ENCODE measurements around the gene ARHGEF4.

ARHGEF4 gene

DNA sequence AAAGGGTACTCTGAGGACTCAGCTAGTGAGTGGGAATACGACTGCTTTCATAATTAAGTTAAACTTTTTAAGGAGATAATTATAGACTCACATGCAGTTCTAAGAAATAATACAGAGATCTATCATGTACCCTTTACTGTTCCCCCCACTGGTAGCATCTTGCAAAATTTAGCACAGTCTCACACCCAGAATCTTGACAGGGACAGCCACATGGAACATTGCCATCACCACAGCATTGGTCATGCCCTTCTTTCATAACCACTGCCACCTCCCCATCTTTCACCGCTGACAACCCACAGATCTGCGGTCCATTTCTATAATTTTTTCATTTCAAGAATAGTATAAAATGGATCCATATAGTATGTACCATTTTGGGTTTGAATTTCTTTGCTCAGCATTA, 37.8 kb downstream of the ARHGEF4 start:
- no peak overlapping the region for H3K4me3 ChIP-seq (ENCODE audit: low read length)
- DNase-seq (ENCODE audit: low read depth) = no peak
- TF ChIP-seq, protein P1, sequence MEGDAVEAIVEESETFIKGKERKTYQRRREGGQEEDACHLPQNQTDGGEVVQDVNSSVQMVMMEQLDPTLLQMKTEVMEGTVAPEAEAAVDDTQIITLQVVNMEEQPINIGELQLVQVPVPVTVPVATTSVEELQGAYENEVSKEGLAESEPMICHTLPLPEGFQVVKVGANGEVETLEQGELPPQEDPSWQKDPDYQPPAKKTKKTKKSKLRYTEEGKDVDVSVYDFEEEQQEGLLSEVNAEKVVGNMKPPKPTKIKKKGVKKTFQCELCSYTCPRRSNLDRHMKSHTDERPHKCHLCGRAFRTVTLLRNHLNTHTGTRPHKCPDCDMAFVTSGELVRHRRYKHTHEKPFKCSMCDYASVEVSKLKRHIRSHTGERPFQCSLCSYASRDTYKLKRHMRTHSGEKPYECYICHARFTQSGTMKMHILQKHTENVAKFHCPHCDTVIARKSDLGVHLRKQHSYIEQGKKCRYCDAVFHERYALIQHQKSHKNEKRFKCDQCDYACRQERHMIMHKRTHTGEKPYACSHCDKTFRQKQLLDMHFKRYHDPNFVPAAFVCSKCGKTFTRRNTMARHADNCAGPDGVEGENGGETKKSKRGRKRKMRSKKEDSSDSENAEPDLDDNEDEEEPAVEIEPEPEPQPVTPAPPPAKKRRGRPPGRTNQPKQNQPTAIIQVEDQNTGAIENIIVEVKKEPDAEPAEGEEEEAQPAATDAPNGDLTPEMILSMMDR (conservative IDR thresholded peaks at IDR 0.05; ENCODE audit: low read depth, low read length) = no peak

DNA sequence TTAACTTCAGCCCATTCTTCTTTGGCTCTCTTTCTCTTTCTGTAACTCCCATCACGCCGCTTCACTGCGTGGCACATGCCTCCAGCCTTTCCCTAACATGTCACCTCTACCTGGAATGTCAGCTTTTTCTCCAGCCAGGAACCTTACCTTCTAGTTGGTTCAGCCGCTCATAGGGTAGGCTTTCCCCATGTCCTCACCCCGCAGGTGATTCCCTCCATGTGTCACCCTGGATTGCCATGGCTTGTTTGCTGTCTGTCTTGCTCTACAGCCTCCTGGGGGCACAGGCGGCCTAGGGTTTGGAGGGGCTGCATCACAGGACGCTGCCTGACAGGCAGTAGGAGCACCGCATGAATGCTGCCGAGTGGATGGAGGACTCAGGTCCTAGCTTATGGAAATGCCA, 39.2 kb downstream of the ARHGEF4 start:
- DNase-seq (ENCODE audit: low read depth) = no peak
- TF ChIP-seq, protein P1 (conservative IDR thresholded peaks at IDR 0.05; ENCODE audit: low read depth, low read length) = no peak
- no peak overlapping the region for H3K4me3 ChIP-seq (ENCODE audit: low read length)

DNA sequence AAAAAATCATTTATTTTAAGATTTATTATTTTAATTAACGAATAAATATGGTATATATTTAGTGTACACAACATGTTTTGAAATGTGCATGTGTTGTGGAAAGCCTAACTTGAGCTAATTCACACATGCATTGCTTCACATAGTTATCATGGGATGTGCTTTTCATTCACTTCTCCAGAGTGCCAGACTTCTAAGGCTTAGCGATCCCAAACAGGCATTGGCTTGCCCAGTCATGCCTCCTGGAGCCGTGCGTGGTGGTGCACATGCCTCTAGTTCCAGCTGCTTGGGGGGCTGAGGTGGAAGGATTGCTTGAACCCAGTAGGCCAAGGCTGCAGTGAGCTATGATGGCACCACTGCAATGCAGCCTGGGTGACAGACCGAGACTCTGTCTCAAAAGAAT, 40.5 kb downstream of the ARHGEF4 start:
- H3K4me3 ChIP-seq (ENCODE audit: low read length) = no peak overlapping the region
- DNase-seq (ENCODE audit: low read depth) = no peak
- TF ChIP-seq, protein P1 (conservative IDR thresholded peaks at IDR 0.05; ENCODE audit: low read depth, low read length) = no peak

DNA sequence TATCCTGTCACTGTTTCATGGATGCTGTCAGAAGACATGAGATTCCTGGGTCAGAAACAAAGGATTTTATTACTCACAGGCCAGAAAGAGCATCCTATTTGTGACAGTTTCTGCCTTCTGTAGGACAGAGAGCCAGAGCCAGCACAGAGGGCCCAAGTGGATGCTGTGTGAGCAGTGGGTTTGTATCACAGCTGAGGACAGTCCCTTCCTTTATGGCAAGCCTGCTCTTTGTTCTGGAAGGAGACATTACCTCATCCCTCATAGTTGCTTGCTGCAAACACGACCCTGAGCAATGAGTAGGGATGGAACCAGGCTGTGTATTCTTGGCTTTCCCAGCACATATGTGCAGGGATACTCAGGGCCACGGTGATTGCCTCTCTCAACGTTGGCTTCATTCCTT, 41.6 kb downstream of the ARHGEF4 start:
- TF ChIP-seq, protein P1 (conservative IDR thresholded peaks at IDR 0.05; ENCODE audit: low read depth, low read length) = no peak
- no peak for DNase-seq (ENCODE audit: low read depth)

DNA sequence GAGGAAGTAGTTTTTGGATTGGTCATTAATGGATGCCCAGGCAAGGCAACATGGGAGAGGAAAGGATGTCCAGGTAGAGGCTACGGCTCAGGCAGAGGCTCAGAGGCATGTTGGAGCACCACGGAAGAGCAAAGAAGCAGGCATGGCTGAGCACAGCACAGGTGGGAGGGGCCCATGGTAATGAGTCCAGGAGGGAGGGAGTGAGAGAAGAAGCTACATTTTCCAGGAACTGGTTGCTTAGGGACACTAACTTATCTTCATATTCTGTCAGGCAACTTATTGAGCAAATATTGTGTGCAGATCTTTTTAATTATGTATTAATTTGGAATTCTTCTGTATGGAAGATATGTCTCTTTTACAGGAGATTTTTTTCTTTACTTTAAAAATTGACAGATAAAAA, 42.2 kb downstream of the ARHGEF4 start:
- TF ChIP-seq, protein P1 (conservative IDR thresholded peaks at IDR 0.05; ENCODE audit: low read depth, low read length) = no peak
- no peak overlapping the region for H3K4me3 ChIP-seq (ENCODE audit: low read length)
- DNase-seq (ENCODE audit: low read depth) = no peak

More for the DNA sequence above, 41.6 kb downstream of the ARHGEF4 start:
- no peak overlapping the region for H3K4me3 ChIP-seq (ENCODE audit: low read length)

DNA sequence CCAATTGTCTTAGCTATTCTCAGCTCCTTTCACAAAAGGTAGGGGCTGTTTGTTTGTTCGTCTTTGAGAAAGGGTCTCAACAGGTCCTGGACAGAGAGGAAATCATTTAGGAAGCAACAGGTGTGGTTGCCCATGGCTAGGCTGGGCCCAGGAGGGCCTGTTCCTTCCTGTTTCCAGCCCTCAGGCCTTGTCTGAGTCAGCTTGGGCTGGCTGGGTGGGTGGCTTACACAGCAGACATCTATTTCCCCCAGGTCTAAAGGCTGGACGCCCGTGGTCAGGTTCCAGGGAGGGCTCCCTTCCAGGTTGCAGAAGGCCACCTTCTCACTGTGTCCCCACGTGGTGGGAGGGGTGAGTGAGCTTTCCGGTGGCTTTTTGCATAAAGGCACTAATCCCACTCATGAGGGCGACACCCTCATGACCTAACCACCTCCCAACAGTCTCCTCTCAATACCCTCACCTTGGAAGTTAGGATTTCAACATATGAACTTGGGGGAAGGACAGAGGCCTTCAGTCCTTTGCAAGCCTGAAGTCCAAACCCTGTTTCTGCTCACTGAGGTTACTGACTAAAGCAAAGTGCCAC, 45.5 kb downstream of the ARHGEF4 start:
- TF ChIP-seq, protein P1 (conservative IDR thresholded peaks at IDR 0.05; ENCODE audit: low read depth, low read length) = no peak
- no peak for DNase-seq (ENCODE audit: low read depth)
- H3K4me3 ChIP-seq (ENCODE audit: low read length) = no peak overlapping the region

DNA sequence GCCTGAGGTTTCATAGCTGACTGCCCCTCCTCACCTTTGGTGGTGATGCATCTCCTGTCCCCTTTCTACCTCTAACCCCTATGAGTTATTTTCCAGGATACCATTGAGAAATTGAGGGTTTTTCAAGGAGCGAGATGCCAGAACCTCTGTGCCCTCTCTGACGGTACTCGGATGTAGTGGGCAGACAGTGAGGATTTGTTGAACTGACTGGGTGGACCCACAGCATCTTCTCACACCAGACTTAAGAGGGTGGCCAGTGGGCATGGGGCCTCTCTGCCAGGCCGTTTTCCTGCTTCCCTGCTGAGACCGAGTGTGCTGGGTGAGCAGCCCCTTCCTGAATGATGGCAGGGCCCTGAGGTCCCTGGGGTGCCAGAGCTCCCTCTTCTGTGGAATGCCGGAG, 46.3 kb downstream of the ARHGEF4 start:
- no peak for DNase-seq (ENCODE audit: low read depth)
- TF ChIP-seq, protein P1 (conservative IDR thresholded peaks at IDR 0.05; ENCODE audit: low read depth, low read length) = no peak
- no peak overlapping the region for H3K4me3 ChIP-seq (ENCODE audit: low read length)

Measured in retinal pigment epithelial cell (primary cell).